HEK293 (cell line): ENCODE measurements around the gene SAFB.

Source experiments
- CTCF ChIA-PET: fragments of 350-600 bp; formaldehyde crosslinking; extraction: SDS; loops from one replicate; lab custom pipeline; 2021; ENCODE audit warnings: antibody characterized with exemption; lab: Yijun Ruan, JAX
- POLR2A ChIA-PET: fragments of 300-600 bp; formaldehyde crosslinking; extraction: SDS; loops from one replicate; lab custom pipeline; 2020; ENCODE audit warnings: antibody characterized with exemption, inconsistent platforms; lab: Yijun Ruan, JAX
- H3K27ac ChIP-seq: fragments of 200-500 bp; sonication (Bioruptor generic); 2 replicates; pipeline ENCODE4 v1.5.1; 2014; ENCODE audit warnings: low read depth, low read length, control low read depth, inconsistent platforms; ENCODE audit errors: extremely low read depth
- H3K36me3 ChIP-seq, 2 experiments: fragments of 200-500 bp in 1 of 2; sonication (Bioruptor generic) in 1 of 2; 1 replicate in 1 of 2; 2 replicates in 1 of 2; pipeline ENCODE4 v1.5.1; 2014 to 2017; ENCODE audit warnings: inconsistent platforms in 2 of 2, low read length in 2 of 2; ENCODE audit not compliant: control insufficient read depth in 2 of 2, insufficient read depth in 1 of 2
- H3K4me1 ChIP-seq: fragments of 200-500 bp; sonication (Bioruptor generic); 2 replicates; pipeline ENCODE4 v1.5.1; 2014; ENCODE audit warnings: mild to moderate bottlenecking, low read length, inconsistent platforms; ENCODE audit not compliant: control insufficient read depth, insufficient read depth
- H3K4me3 ChIP-seq: 2 replicates; pipeline ENCODE4 v1.5.1; 2011; ENCODE audit warnings: low read depth, mild to moderate bottlenecking, control low read depth, low read length, moderate library complexity
- H3K9me3 ChIP-seq: fragments of 200-500 bp; sonication (Bioruptor generic); 2 replicates; pipeline ENCODE4 v1.5.1; 2014; ENCODE audit warnings: low read depth, low read length, inconsistent platforms; ENCODE audit not compliant: control insufficient read depth, insufficient read depth
- BCL11A ChIP-seq: fragments of 450-650 bp; formaldehyde crosslinking; IDR thresholded peaks from 2 replicates; pipeline ENCODE4 v1.5.1; 2016; ENCODE audit warnings: low read depth, missing biosample characterization, missing genetic modification characterization
- KLF9 ChIP-seq: fragments of 450-650 bp; formaldehyde crosslinking; IDR thresholded peaks from 2 replicates; pipeline ENCODE4 v1.5.1; 2016; ENCODE audit warnings: missing biosample characterization, missing genetic modification characterization, low read depth
- TRIM28 ChIP-seq: IDR thresholded peaks from 2 replicates; pipeline ENCODE4 v1.6.1; 2011; ENCODE audit warnings: low read length, control low read depth, borderline replicate concordance
- YY2 ChIP-seq: fragments of 450-650 bp; formaldehyde crosslinking; IDR thresholded peaks from 2 replicates; pipeline ENCODE4 v1.5.1; 2016; ENCODE audit warnings: missing biosample characterization, missing genetic modification characterization
- ZBTB7A ChIP-seq: fragments of 450-650 bp; formaldehyde crosslinking; IDR thresholded peaks from 2 replicates; pipeline ENCODE4 v1.5.1; 2016; ENCODE audit warnings: low read depth, missing biosample characterization, missing genetic modification characterization
- ZEB2 ChIP-seq: fragments of 450-650 bp; formaldehyde crosslinking; IDR thresholded peaks from 2 replicates; pipeline ENCODE4 v1.5.1; 2016; ENCODE audit warnings: missing biosample characterization, missing genetic modification characterization
- ZIC2 ChIP-seq: fragments of 450-650 bp; formaldehyde crosslinking; IDR thresholded peaks from 2 replicates; pipeline ENCODE4 v1.5.1; 2016; ENCODE audit warnings: missing biosample characterization, missing genetic modification characterization
- ZNF10 ChIP-seq: fragments of 450-650 bp; formaldehyde crosslinking; IDR thresholded peaks from 2 replicates; pipeline ENCODE4 v1.5.1; 2017; ENCODE audit warnings: missing biosample characterization, missing genetic modification characterization
- ZNF112 ChIP-seq: fragments of 450-650 bp; formaldehyde crosslinking; IDR thresholded peaks from 2 replicates; pipeline ENCODE4 v1.5.0; 2017; ENCODE audit warnings: missing biosample characterization, missing genetic modification characterization
- ZNF184 ChIP-seq: fragments of 450-650 bp; IDR thresholded peaks from 2 replicates; pipeline ENCODE4 v1.5.1; 2018; ENCODE audit warnings: missing biosample characterization, mild to moderate bottlenecking, missing genetic modification characterization
- ZNF221 ChIP-seq: fragments of 450-650 bp; formaldehyde crosslinking; IDR thresholded peaks from 2 replicates; pipeline ENCODE4 v1.5.1; 2017; ENCODE audit warnings: missing biosample characterization, missing genetic modification characterization, borderline replicate concordance
- ZNF266 ChIP-seq: fragments of 450-650 bp; formaldehyde crosslinking; IDR thresholded peaks from 2 replicates; pipeline ENCODE4 v1.5.1; 2016; ENCODE audit warnings: missing biosample characterization, missing genetic modification characterization, low read depth
- ZNF280D ChIP-seq: fragments of 450-650 bp; formaldehyde crosslinking; IDR thresholded peaks from 2 replicates; pipeline ENCODE4 v1.5.1; 2016; ENCODE audit warnings: missing biosample characterization, missing genetic modification characterization
- ZNF354C ChIP-seq: fragments of 450-650 bp; formaldehyde crosslinking; IDR thresholded peaks from 2 replicates; pipeline ENCODE4 v1.5.1; 2016; ENCODE audit warnings: missing biosample characterization, missing genetic modification characterization, low read depth, borderline replicate concordance
- ZNF394 ChIP-seq: fragments of 450-650 bp; formaldehyde crosslinking; IDR thresholded peaks from 2 replicates; pipeline ENCODE4 v1.5.1; 2016; ENCODE audit warnings: missing biosample characterization, missing genetic modification characterization, mild to moderate bottlenecking, moderate library complexity, borderline replicate concordance
- ZNF544 ChIP-seq: fragments of 450-650 bp; formaldehyde crosslinking; IDR thresholded peaks from 2 replicates; pipeline ENCODE4 v1.5.0; 2017; ENCODE audit warnings: missing biosample characterization, missing genetic modification characterization
- ZNF560 ChIP-seq: fragments of 450-650 bp; formaldehyde crosslinking; IDR thresholded peaks from 2 replicates; pipeline ENCODE4 v1.5.1; 2017; ENCODE audit warnings: missing biosample characterization, missing genetic modification characterization, borderline replicate concordance
- ZNF660 ChIP-seq: fragments of 450-650 bp; IDR thresholded peaks from 2 replicates; pipeline ENCODE4 v1.5.1; 2018; ENCODE audit warnings: missing biosample characterization, mild to moderate bottlenecking, missing genetic modification characterization
- ZNF664 ChIP-seq: fragments of 450-650 bp; formaldehyde crosslinking; IDR thresholded peaks from 2 replicates; pipeline ENCODE4 v1.5.1; 2016; ENCODE audit warnings: missing biosample characterization, missing genetic modification characterization
- ZNF747 ChIP-seq: fragments of 450-650 bp; formaldehyde crosslinking; IDR thresholded peaks from 2 replicates; pipeline ENCODE4 v1.5.1; 2016; ENCODE audit warnings: missing biosample characterization, missing genetic modification characterization
- ZSCAN23 ChIP-seq: fragments of 450-650 bp; formaldehyde crosslinking; IDR thresholded peaks from 2 replicates; pipeline ENCODE4 v1.5.1; 2016; ENCODE audit warnings: missing biosample characterization, missing genetic modification characterization
- TF ChIP-seq, protein P1 (sequence below): fragments of 450-650 bp; formaldehyde crosslinking; IDR thresholded peaks from 2 replicates; pipeline ENCODE4 v1.5.1; 2016; ENCODE audit warnings: missing biosample characterization, missing genetic modification characterization
- TF ChIP-seq, protein P2 (sequence below): fragments of 450-650 bp; formaldehyde crosslinking; IDR thresholded peaks from 2 replicates; pipeline ENCODE4 v1.5.1; 2016; ENCODE audit warnings: missing biosample characterization, missing genetic modification characterization
- TF ChIP-seq, protein P3 (sequence below): fragments of 450-650 bp; formaldehyde crosslinking; IDR thresholded peaks from 2 replicates; pipeline ENCODE4 v1.5.1; 2016; ENCODE audit warnings: missing biosample characterization, missing genetic modification characterization, borderline replicate concordance
- TF ChIP-seq, protein P4 (sequence below): fragments of 450-650 bp; formaldehyde crosslinking; IDR thresholded peaks from 2 replicates; pipeline ENCODE4 v1.5.1; 2016; ENCODE audit warnings: missing biosample characterization, missing genetic modification characterization

Gene SAFB

DNA sequence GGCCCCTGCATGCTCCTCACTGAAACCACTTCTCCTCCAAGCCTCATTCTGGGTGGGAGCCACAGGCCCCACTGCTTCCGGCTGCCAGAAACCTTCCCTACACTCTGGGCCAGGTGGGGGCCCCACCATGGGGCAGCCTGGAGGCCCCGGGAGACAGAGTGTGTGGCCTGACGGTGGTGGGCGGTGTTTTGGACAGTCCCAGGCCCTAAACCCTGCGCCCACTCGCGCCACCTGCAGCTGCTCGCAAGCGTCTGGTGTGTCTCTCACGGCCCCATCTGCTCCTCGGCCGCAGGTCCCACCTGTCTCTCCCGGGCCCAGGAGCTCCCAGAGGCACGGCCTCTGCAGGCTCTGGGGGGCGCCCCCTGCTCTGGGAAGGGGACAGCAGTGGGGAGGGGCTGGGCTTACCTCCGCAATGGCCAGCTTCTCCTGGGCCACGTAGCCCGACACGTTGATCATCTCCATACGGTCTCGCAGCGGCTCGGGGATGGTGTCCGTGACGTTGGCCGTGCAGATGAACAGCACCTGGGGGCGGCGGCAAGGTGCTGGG is 72.8 kb downstream of the SAFB start:
- H3K9me3 ChIP-seq = no peaks in the 10 kb centered on the region
- POLR2A ChIA-PET = interaction anchor here (1.0 to 3.0 kb wide), 4 partner anchors 9 to 25 kb away, joined by 3 to 12 read pairs (median 6); partner anchors contain the start of genes CATSPERD and LONP1
- CTCF ChIA-PET = no interaction called here
- H3K27ac ChIP-seq = peak overlapping the region; percentile 50
- peaks cover 13 to 83% of the 10 kb centered on the region in 2 experiments; a peak in 2 of 3 replicates for H3K36me3 ChIP-seq
- H3K4me1 ChIP-seq = no peaks in the 10 kb centered on the region; the same call in 1 of the 2 replicates
- no peak overlapping the region for H3K4me3 ChIP-seq
- no peak for TF ChIP-seq ZNF280D (tag by site-specific recombination)
- TF ChIP-seq ZNF560 (tag by site-specific recombination) = no peak
- TF ChIP-seq, protein P1, sequence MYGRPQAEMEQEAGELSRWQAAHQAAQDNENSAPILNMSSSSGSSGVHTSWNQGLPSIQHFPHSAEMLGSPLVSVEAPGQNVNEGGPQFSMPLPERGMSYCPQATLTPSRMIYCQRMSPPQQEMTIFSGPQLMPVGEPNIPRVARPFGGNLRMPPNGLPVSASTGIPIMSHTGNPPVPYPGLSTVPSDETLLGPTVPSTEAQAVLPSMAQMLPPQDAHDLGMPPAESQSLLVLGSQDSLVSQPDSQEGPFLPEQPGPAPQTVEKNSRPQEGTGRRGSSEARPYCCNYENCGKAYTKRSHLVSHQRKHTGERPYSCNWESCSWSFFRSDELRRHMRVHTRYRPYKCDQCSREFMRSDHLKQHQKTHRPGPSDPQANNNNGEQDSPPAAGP = no peak
- TF ChIP-seq ZNF660 (tag by site-specific recombination) = no peak
- TF ChIP-seq ZNF112 = no peak
- no peak for TF ChIP-seq ZNF544 (tag by site-specific recombination)
- no peak for TF ChIP-seq ZNF266
- TF ChIP-seq, protein P2, sequence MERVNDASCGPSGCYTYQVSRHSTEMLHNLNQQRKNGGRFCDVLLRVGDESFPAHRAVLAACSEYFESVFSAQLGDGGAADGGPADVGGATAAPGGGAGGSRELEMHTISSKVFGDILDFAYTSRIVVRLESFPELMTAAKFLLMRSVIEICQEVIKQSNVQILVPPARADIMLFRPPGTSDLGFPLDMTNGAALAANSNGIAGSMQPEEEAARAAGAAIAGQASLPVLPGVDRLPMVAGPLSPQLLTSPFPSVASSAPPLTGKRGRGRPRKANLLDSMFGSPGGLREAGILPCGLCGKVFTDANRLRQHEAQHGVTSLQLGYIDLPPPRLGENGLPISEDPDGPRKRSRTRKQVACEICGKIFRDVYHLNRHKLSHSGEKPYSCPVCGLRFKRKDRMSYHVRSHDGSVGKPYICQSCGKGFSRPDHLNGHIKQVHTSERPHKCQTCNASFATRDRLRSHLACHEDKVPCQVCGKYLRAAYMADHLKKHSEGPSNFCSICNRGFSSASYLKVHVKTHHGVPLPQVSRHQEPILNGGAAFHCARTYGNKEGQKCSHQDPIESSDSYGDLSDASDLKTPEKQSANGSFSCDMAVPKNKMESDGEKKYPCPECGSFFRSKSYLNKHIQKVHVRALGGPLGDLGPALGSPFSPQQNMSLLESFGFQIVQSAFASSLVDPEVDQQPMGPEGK (tag by site-specific recombination) = no peak; the same call in none of the 2 replicates
- TF ChIP-seq KLF9 = no peak
- TF ChIP-seq, protein P3, sequence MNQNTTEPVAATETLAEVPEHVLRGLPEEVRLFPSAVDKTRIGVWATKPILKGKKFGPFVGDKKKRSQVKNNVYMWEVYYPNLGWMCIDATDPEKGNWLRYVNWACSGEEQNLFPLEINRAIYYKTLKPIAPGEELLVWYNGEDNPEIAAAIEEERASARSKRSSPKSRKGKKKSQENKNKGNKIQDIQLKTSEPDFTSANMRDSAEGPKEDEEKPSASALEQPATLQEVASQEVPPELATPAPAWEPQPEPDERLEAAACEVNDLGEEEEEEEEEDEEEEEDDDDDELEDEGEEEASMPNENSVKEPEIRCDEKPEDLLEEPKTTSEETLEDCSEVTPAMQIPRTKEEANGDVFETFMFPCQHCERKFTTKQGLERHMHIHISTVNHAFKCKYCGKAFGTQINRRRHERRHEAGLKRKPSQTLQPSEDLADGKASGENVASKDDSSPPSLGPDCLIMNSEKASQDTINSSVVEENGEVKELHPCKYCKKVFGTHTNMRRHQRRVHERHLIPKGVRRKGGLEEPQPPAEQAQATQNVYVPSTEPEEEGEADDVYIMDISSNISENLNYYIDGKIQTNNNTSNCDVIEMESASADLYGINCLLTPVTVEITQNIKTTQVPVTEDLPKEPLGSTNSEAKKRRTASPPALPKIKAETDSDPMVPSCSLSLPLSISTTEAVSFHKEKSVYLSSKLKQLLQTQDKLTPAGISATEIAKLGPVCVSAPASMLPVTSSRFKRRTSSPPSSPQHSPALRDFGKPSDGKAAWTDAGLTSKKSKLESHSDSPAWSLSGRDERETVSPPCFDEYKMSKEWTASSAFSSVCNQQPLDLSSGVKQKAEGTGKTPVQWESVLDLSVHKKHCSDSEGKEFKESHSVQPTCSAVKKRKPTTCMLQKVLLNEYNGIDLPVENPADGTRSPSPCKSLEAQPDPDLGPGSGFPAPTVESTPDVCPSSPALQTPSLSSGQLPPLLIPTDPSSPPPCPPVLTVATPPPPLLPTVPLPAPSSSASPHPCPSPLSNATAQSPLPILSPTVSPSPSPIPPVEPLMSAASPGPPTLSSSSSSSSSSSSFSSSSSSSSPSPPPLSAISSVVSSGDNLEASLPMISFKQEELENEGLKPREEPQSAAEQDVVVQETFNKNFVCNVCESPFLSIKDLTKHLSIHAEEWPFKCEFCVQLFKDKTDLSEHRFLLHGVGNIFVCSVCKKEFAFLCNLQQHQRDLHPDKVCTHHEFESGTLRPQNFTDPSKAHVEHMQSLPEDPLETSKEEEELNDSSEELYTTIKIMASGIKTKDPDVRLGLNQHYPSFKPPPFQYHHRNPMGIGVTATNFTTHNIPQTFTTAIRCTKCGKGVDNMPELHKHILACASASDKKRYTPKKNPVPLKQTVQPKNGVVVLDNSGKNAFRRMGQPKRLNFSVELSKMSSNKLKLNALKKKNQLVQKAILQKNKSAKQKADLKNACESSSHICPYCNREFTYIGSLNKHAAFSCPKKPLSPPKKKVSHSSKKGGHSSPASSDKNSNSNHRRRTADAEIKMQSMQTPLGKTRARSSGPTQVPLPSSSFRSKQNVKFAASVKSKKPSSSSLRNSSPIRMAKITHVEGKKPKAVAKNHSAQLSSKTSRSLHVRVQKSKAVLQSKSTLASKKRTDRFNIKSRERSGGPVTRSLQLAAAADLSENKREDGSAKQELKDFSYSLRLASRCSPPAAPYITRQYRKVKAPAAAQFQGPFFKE (tag by site-specific recombination) = no peak
- TF ChIP-seq ZNF10 (tag by site-specific recombination) = 0 out of 2 replicates have a peak, but pooled peaks have one; percentile 32
- no peak for TF ChIP-seq TRIM28
- no peak for TF ChIP-seq ZSCAN23 (tag by site-specific recombination)
- TF ChIP-seq ZNF747 (tag by site-specific recombination) = no peak
- peak; percentile 32; the same call in 1 of the 2 replicates for TF ChIP-seq ZIC2 (tag by site-specific recombination)
- no peak for TF ChIP-seq YY2 (tag by site-specific recombination)
- TF ChIP-seq, protein P4, sequence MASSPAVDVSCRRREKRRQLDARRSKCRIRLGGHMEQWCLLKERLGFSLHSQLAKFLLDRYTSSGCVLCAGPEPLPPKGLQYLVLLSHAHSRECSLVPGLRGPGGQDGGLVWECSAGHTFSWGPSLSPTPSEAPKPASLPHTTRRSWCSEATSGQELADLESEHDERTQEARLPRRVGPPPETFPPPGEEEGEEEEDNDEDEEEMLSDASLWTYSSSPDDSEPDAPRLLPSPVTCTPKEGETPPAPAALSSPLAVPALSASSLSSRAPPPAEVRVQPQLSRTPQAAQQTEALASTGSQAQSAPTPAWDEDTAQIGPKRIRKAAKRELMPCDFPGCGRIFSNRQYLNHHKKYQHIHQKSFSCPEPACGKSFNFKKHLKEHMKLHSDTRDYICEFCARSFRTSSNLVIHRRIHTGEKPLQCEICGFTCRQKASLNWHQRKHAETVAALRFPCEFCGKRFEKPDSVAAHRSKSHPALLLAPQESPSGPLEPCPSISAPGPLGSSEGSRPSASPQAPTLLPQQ (tag by site-specific recombination) = peak; percentile 83
- no peak for TF ChIP-seq ZNF354C (tag by site-specific recombination)
- TF ChIP-seq BCL11A (tag by site-specific recombination) = no peak
- TF ChIP-seq ZNF184 (tag by site-specific recombination) = no peak
- TF ChIP-seq ZBTB7A (tag by site-specific recombination) = no peak
- no peak for TF ChIP-seq ZNF221 (tag by site-specific recombination)
- peak; percentile 73 for TF ChIP-seq ZNF394 (tag by site-specific recombination)
- no peak for TF ChIP-seq ZNF664 (tag by site-specific recombination)
- 0 out of 2 replicates have a peak, but pooled peaks have one; percentile 61 for TF ChIP-seq ZEB2 (tag by site-specific recombination)
